ENCODE results near the gene TMEM53.

The TMEM53 gene

DNA sequence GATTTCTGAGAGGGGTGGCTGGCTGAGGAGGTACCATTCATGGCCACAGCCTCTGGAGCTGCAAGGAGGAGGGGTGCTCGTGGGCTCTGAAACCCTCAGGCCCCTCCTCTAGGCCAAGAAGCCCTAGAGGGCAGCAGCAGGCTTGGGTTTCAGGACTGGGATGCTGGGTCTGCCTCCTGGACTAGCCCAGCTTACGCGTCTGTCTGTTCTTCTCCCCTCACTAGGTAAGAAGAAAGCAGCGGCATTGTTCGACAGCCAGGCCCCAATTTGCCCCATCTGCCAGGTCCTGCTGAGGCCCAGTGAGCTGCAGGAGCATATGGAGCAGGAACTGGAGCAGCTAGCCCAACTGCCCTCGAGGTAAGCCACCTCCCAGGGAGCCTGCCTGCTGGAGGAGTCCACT is 60.3 kb downstream of the TMEM53 start:
- ATAC-seq (ENCODE audit: insufficient read depth, low read depth) = no peak
- H3K4me3 ChIP-seq (ENCODE audit: low read depth in 1 of 2, low read length in 2 of 2) = no peak overlapping the region
- no peak for DNase-seq
- no peaks in the 10 kb centered on the region for H3K4me1 ChIP-seq (ENCODE audit: insufficient read depth, low read length)
- H3K27me3 ChIP-seq (ENCODE audit: insufficient read depth, low read length, poor library complexity) = peaks cover 6% of the 10 kb centered on the region
- H3K36me3 ChIP-seq (ENCODE audit: insufficient read depth, low read length) = no peaks in the 10 kb centered on the region
- H3K27ac ChIP-seq (ENCODE audit: low read length) = no peak overlapping the region
- no peaks in the 10 kb centered on the region for H4K20me1 ChIP-seq (ENCODE audit: insufficient read depth, low read length)
- no peak overlapping the region for H3K4me2 ChIP-seq (ENCODE audit: insufficient read depth, low read length)
- H3K79me2 ChIP-seq (ENCODE audit: insufficient read depth, low read length) = no peaks in the 10 kb centered on the region
- H3K9ac ChIP-seq (ENCODE audit: low read depth, low read length) = no peak overlapping the region
- TF ChIP-seq EZH2 (IDR thresholded peaks at IDR 0.05; ENCODE audit: borderline replicate concordance, low read depth, low read length, severe bottlenecking) (no peak), CTCF (IDR thresholded peaks at IDR 0.05; ENCODE audit: borderline replicate concordance, extremely low read depth, low read length, poor library complexity, severe bottlenecking) (no peak)
- no peaks in the 10 kb centered on the region for H3K9me3 ChIP-seq (ENCODE audit: insufficient read depth, low read length, severe bottlenecking)
- no peak overlapping the region for H2AFZ ChIP-seq (ENCODE audit: low read depth, low read length)

- Histone ChIP-seq H3K4me1 (ENCODE audit: insufficient read depth, low read length) (no peaks in the 10 kb centered on the region), H3K27ac (ENCODE audit: low read length) (no peak overlapping the region), H3K79me2 (ENCODE audit: insufficient read depth, low read length) (no peaks in the 10 kb centered on the region), H3K4me2 (ENCODE audit: insufficient read depth, low read length) (no peak overlapping the region), H3K27me3 (ENCODE audit: insufficient read depth, low read length, poor library complexity) (peaks cover 6% of the 10 kb centered on the region), H3K36me3 (ENCODE audit: insufficient read depth, low read length) (no peaks in the 10 kb centered on the region), H3K9ac (ENCODE audit: low read depth, low read length) (no peak overlapping the region), H3K9me3 (ENCODE audit: insufficient read depth, low read length, severe bottlenecking) (no peaks in the 10 kb centered on the region), H3K4me3 (ENCODE audit: low read depth in 1 of 2, low read length in 2 of 2) (no peak overlapping the region), H4K20me1 (ENCODE audit: insufficient read depth, low read length) (no peaks in the 10 kb centered on the region), H2AFZ (ENCODE audit: low read depth, low read length) (no peak overlapping the region)
- TF ChIP-seq EZH2 (IDR thresholded peaks at IDR 0.05; ENCODE audit: borderline replicate concordance, low read depth, low read length, severe bottlenecking) (no peak), CTCF (IDR thresholded peaks at IDR 0.05; ENCODE audit: borderline replicate concordance, extremely low read depth, low read length, poor library complexity, severe bottlenecking) (no peak)
- ATAC-seq (ENCODE audit: insufficient read depth, low read depth) (no peak), DNase-seq (no peak)
Measured at GRCh38 chr1:44611866-44612265, 62.4 kb downstream of the TMEM53 start.

DNA sequence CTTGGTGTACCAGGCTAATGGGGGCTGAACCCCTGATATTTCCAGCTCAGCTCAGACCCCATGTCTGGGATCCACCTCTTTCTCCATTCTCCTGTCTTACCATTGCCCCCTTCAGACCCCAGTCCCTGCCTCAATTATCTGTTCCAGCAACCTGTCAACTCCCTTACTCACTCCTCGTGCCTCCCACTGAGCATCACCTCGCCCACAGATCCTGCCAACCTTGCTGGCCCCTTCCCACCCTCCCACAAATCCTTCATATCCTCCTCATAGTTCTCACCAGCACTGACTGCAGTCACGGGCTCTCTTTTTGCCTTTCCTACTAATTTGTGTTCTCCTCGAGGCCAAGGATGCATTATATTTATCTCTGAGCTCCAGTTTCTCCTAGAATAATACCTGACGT is 62.9 kb downstream of the TMEM53 start:
- H3K4me1 ChIP-seq (ENCODE audit: insufficient read depth, low read length) = no peaks in the 10 kb centered on the region
- H3K4me3 ChIP-seq (ENCODE audit: low read depth in 1 of 2, low read length in 2 of 2) = no peak overlapping the region
- H4K20me1 ChIP-seq (ENCODE audit: insufficient read depth, low read length) = no peaks in the 10 kb centered on the region
- peaks cover 6% of the 10 kb centered on the region for H3K27me3 ChIP-seq (ENCODE audit: insufficient read depth, low read length, poor library complexity)
- ATAC-seq (ENCODE audit: insufficient read depth, low read depth) (no peak), DNase-seq (no peak)
- no peak overlapping the region for H3K27ac ChIP-seq (ENCODE audit: low read length)
- H2AFZ ChIP-seq (ENCODE audit: low read depth, low read length) = no peak overlapping the region
- no peak overlapping the region for H3K4me2 ChIP-seq (ENCODE audit: insufficient read depth, low read length)
- H3K9ac ChIP-seq (ENCODE audit: low read depth, low read length) = no peak overlapping the region
- TF ChIP-seq CTCF (IDR thresholded peaks at IDR 0.05; ENCODE audit: borderline replicate concordance, extremely low read depth, low read length, poor library complexity, severe bottlenecking) (no peak), EZH2 (IDR thresholded peaks at IDR 0.05; ENCODE audit: borderline replicate concordance, low read depth, low read length, severe bottlenecking) (no peak)
- no peaks in the 10 kb centered on the region for H3K79me2 ChIP-seq (ENCODE audit: insufficient read depth, low read length)
- H3K36me3 ChIP-seq (ENCODE audit: insufficient read depth, low read length) = no peaks in the 10 kb centered on the region
- no peaks in the 10 kb centered on the region for H3K9me3 ChIP-seq (ENCODE audit: insufficient read depth, low read length, severe bottlenecking)

All from DND-41 (cell line).